ENCODE measurements around the gene A2ML1. TPM values are rescaled to one million over a fixed set of nuclear protein-coding genes. Genes with fewer than 3 reads are reported as not detected.
A peak's percentile ranks its signal among the peaks of the same experiment; 100 is the strongest.
"Not testable (repeated sequence)": the region's sequence is repeated elsewhere in the genome, so short reads cannot be mapped to it uniquely, and the experiment has no call there.

Gene A2ML1
- total and polyA plus RNA-seq, 7 experiments from 2014 or later: not detected

DNA sequence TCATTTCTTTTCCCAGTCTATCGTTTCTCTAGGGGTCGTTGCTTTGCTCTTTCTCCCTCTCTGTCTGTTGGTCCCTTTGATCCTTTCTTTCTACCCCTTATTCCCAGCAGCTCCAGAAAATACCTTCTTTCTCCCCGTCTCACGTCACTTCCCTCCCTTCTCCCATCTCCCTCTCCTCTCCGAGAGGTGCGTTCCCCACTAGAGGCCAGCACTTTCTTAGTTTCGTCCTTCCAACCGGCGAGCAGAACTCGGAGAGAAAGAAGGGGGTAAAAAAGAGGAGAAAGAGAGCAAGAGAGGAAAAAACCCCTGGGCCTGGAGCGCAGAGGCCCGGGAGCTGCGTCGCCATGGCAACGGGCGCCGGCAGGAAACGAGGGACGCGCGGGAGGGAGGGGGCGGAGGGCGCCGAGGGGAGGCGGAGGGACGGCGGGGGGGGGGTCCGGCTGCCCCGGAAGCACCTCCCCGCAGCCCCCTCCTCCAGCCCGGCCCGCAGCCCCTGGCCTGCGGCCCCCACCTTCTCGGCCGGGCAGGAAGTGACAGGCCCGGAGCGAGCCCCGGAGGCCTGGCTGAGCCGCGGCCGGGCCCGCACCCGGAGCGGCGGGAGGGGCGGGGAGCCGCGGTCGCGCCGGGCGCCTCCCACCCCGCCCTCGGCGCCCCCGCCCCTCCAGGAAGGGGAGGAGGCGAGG is 91.8 kb downstream of the A2ML1 start, which contains the start of gene PHC1:
Gene PHC1, plus strand, starts transcription at position 477 of the 683 bp plus-strand sequence. CDS start 3,169 bp downstream, outside the sequence.
- Mint-ChIP-seq H3K27me3 (peaks cover 0 to 16% (median 0%) of the 10 kb centered on the region in 5 donors), H3K4me3 (peak within 1 kb of the TSS in 9 of 10 donors; percentile 83 to 94 (median 89)), H3K27ac (peak within 1 kb of the TSS; percentile 83 to 98 (median 95)), H3K4me1 (peaks cover 7 to 20% (median 16%) of the 10 kb centered on the region in 7 donors)
- ChIA-PET CTCF (interaction anchor here (0.6 to 0.8 kb wide), 2 partner anchors 24 to 54 kb away, joined by 3 to 8 read pairs; no protein-coding TSS in a partner anchor), POLR2A (interaction anchor here (0.7 to 1.7 kb wide), 4 partner anchors 34 to 132 kb away, joined by 3 to 5 read pairs (median 3); partner anchors contain the start of gene M6PR)
- intact Hi-C loops (cut with micrococcal nuclease): loop anchor here (1.0 to 2.0 kb wide), 6 partner anchors 24 to 217 kb away; partner anchors contain the start of genes M6PR (in 1 of the 2) and RIMKLB (in 1 of the 2)
- H3K36me3 ChIP-seq (ENCODE audit: control insufficient read depth in 2 of 3, insufficient read depth in 3 of 3, low read length in 3 of 3); H3K9me3 ChIP-seq (ENCODE audit: control insufficient read depth in 2 of 3, low read length in 3 of 3); H3K36me3 Mint-ChIP-seq; H3K9me3 Mint-ChIP-seq; H3K27me3 ChIP-seq (ENCODE audit: control insufficient read depth in 2 of 2, insufficient read depth in 2 of 2, low read length in 2 of 2): not testable (repeated sequence)
- ATAC-seq (peak; percentile 82), DNase-seq (peak; percentile 65 to 77 (median 73))
- Histone ChIP-seq H3K4me1 (ENCODE audit: control insufficient read depth in 2 of 2, insufficient read depth in 2 of 2, low read length in 2 of 2) (peaks cover 14 to 25% of the 10 kb centered on the region in 2 donors), H3K4me3 (ENCODE audit: low read length) (peak within 1 kb of the TSS; percentile 73), H3K27ac (ENCODE audit: low read depth, low read length) (peak within 1 kb of the TSS; percentile 79)

- POLR2A ChIA-PET: interaction anchor here (0.6 to 1.7 kb wide), 4 partner anchors 33 to 127 kb away, joined by 3 to 5 read pairs (median 3); partner anchors contain the start of gene M6PR
- H3K4me1 ChIP-seq (ENCODE audit: control insufficient read depth in 2 of 2, insufficient read depth in 2 of 2, low read length in 2 of 2): peaks cover 14 to 25% of the 10 kb centered on the region in 2 donors
- H3K27ac Mint-ChIP-seq: no peak overlapping the region
- peak; percentile 83 for ATAC-seq
- H3K27me3 ChIP-seq (ENCODE audit: control insufficient read depth in 2 of 2, insufficient read depth in 2 of 2, low read length in 2 of 2): no peaks in the 10 kb centered on the region
- no peaks in the 10 kb centered on the region for H3K9me3 ChIP-seq (ENCODE audit: control insufficient read depth in 2 of 3, low read length in 3 of 3)
- H3K4me1 Mint-ChIP-seq: peaks cover 7 to 20% (median 16%) of the 10 kb centered on the region in 7 donors
- H3K36me3 Mint-ChIP-seq: peaks cover 0 to 9% (median 4%) of the 10 kb centered on the region in 5 donors
- peak overlapping the region; percentile 73 for H3K4me3 ChIP-seq (ENCODE audit: low read length)
- intact Hi-C loops (cut with micrococcal nuclease): loop anchor here (1.0 to 2.0 kb wide), 6 partner anchors 25 to 218 kb away; partner anchors contain the start of genes M6PR (in 1 of the 2) and RIMKLB (in 1 of the 2)
- H3K27me3 Mint-ChIP-seq: peaks cover 0 to 16% (median 0%) of the 10 kb centered on the region in 5 donors
- peaks cover 0 to 14% (median 0%) of the 10 kb centered on the region in 3 experiments for H3K36me3 ChIP-seq (ENCODE audit: control insufficient read depth in 2 of 3, insufficient read depth in 3 of 3, low read length in 3 of 3)
- CTCF ChIA-PET: no interaction called here
- H3K4me3 Mint-ChIP-seq: no peak overlapping the region
- peak; percentile 37 to 68 (median 60) for DNase-seq
- peak overlapping the region; percentile 79 for H3K27ac ChIP-seq (ENCODE audit: low read depth, low read length)
- H3K9me3 Mint-ChIP-seq: no peaks in the 10 kb centered on the region
Observed at GRCh38 chr12:8914716-8915526, 92.5 kb downstream of the A2ML1 start.

GRCh38 chr12:8916154-8916553 is 93.7 kb downstream of the A2ML1 start:
- intact Hi-C loops (cut with micrococcal nuclease): no loop called here

DNA sequence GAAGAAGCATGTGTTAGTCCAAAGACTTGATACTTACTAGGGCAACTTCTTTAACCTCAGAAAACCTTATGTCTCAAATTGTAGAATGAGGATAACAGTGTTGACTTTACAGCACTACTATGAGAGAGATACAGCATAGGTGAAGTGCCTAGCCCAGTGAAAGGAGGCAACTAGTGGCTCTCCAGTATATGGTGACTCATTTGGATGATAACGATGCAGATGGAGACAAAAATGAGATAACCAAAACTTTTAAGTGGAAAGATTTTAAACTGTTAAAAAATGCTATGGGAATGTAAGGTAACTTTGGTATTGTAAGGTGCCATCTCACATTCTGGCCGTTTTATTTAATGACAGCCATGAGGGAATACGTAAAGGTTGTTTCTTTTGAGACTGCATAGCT is 94.6 kb downstream of the A2ML1 start:
- Histone ChIP-seq H3K36me3 (ENCODE audit: control insufficient read depth in 2 of 3, insufficient read depth in 3 of 3, low read length in 3 of 3) (peaks cover 0 to 29% (median 0%) of the 10 kb centered on the region in 3 experiments), H3K27ac (ENCODE audit: low read depth, low read length) (no peak overlapping the region), H3K4me3 (ENCODE audit: low read length) (no peak overlapping the region), H3K4me1 (ENCODE audit: control insufficient read depth in 2 of 2, insufficient read depth in 2 of 2, low read length in 2 of 2) (peaks cover 14 to 25% of the 10 kb centered on the region in 2 donors), H3K27me3 (ENCODE audit: control insufficient read depth in 2 of 2, insufficient read depth in 2 of 2, low read length in 2 of 2) (no peaks in the 10 kb centered on the region), H3K9me3 (ENCODE audit: control insufficient read depth in 2 of 3, low read length in 3 of 3) (no peaks in the 10 kb centered on the region)
- intact Hi-C loops (cut with micrococcal nuclease): no loop called here
- no peak overlapping the region for H3K4me3 Mint-ChIP-seq
- peaks cover 0 to 10% (median 0%) of the 10 kb centered on the region in 5 donors for H3K27me3 Mint-ChIP-seq
- peaks cover 7 to 20% (median 16%) of the 10 kb centered on the region in 7 donors for H3K4me1 Mint-ChIP-seq
- H3K27ac Mint-ChIP-seq: no peak overlapping the region
- ATAC-seq (no peak), DNase-seq (no peak)
- CTCF ChIA-PET: interaction anchor here (1.3 to 3.1 kb wide), 2 partner anchors 44 to 132 kb away, joined by 4 to 14 read pairs; no protein-coding TSS in a partner anchor
- H3K36me3 Mint-ChIP-seq: peaks cover 5 to 18% (median 14%) of the 10 kb centered on the region in 5 donors
- H3K9me3 Mint-ChIP-seq: no peaks in the 10 kb centered on the region
- POLR2A ChIA-PET: interaction anchor here (1.0 kb wide), 1 partner anchor 32 kb away, joined by 3 read pairs; the partner anchor contains the start of gene M6PR

More at GRCh38 chr12:8916154-8916553, 93.7 kb downstream of the A2ML1 start:
- DNase-seq (no peak), ATAC-seq (no peak)
- Mint-ChIP-seq H3K27ac (no peak overlapping the region), H3K4me3 (no peak overlapping the region), H3K4me1 (peaks cover 7 to 20% (median 16%) of the 10 kb centered on the region in 7 donors), H3K9me3 (no peaks in the 10 kb centered on the region), H3K27me3 (peaks cover 0 to 16% (median 0%) of the 10 kb centered on the region in 5 donors), H3K36me3 (peaks cover 5 to 14% (median 10%) of the 10 kb centered on the region in 5 donors)
- Histone ChIP-seq H3K27ac (ENCODE audit: low read depth, low read length) (no peak overlapping the region), H3K4me3 (ENCODE audit: low read length) (no peak overlapping the region), H3K27me3 (ENCODE audit: control insufficient read depth in 2 of 2, insufficient read depth in 2 of 2, low read length in 2 of 2) (no peaks in the 10 kb centered on the region), H3K9me3 (ENCODE audit: control insufficient read depth in 2 of 3, low read length in 3 of 3) (no peaks in the 10 kb centered on the region), H3K36me3 (ENCODE audit: control insufficient read depth in 2 of 3, insufficient read depth in 3 of 3, low read length in 3 of 3) (peaks cover 0 to 21% (median 0%) of the 10 kb centered on the region in 3 experiments), H3K4me1 (ENCODE audit: control insufficient read depth in 2 of 2, insufficient read depth in 2 of 2, low read length in 2 of 2) (peaks cover 14 to 25% of the 10 kb centered on the region in 2 donors)
- ChIA-PET CTCF (interaction anchor here (0.6 kb wide), 1 partner anchor 11 kb away, joined by 3 read pairs; no protein-coding TSS in a partner anchor), POLR2A (interaction anchor here (0.6 kb wide), 1 partner anchor 960 kb away, joined by 3 read pairs; no protein-coding TSS in a partner anchor)

- no peaks in the 10 kb centered on the region for H3K9me3 ChIP-seq (ENCODE audit: control insufficient read depth in 2 of 3, low read length in 3 of 3)
- no peak overlapping the region for H3K4me3 ChIP-seq (ENCODE audit: low read length)
- peaks cover 14 to 25% of the 10 kb centered on the region in 2 donors for H3K4me1 ChIP-seq (ENCODE audit: control insufficient read depth in 2 of 2, insufficient read depth in 2 of 2, low read length in 2 of 2)
- Mint-ChIP-seq H3K36me3 (peaks cover 5 to 25% (median 19%) of the 10 kb centered on the region in 5 donors), H3K27me3 (peaks cover 0 to 7% (median 0%) of the 10 kb centered on the region in 5 donors), H3K9me3 (no peaks in the 10 kb centered on the region), H3K4me3 (no peak overlapping the region), H3K27ac (no peak overlapping the region), H3K4me1 (peaks cover 7 to 19% (median 15%) of the 10 kb centered on the region in 7 donors)
- H3K27me3 ChIP-seq (ENCODE audit: control insufficient read depth in 2 of 2, insufficient read depth in 2 of 2, low read length in 2 of 2): no peaks in the 10 kb centered on the region
- no peak for ATAC-seq
- no peak for DNase-seq
- POLR2A ChIA-PET: interaction anchor here (1.0 kb wide), 1 partner anchor 31 kb away, joined by 3 read pairs; the partner anchor contains the start of gene M6PR
- peaks cover 0 to 36% (median 0%) of the 10 kb centered on the region in 3 experiments for H3K36me3 ChIP-seq (ENCODE audit: control insufficient read depth in 2 of 3, insufficient read depth in 3 of 3, low read length in 3 of 3)
- intact Hi-C loops (cut with micrococcal nuclease): no loop called here
- no peak overlapping the region for H3K27ac ChIP-seq (ENCODE audit: low read depth, low read length)
- CTCF ChIA-PET: interaction anchor here (1.3 to 3.1 kb wide), 2 partner anchors 43 to 131 kb away, joined by 4 to 14 read pairs; no protein-coding TSS in a partner anchor
Observed at GRCh38 chr12:8917751-8918150, 95.3 kb downstream of the A2ML1 start.

- Histone ChIP-seq H3K4me1 (ENCODE audit: control insufficient read depth in 2 of 2, insufficient read depth in 2 of 2, low read length in 2 of 2) (peaks cover 13 to 14% of the 10 kb centered on the region in 2 donors), H3K36me3 (ENCODE audit: control insufficient read depth in 2 of 3, insufficient read depth in 3 of 3, low read length in 3 of 3) (peaks cover 0 to 51% (median 0%) of the 10 kb centered on the region in 3 experiments)
- H3K9me3 Mint-ChIP-seq; intact Hi-C loops (cut with micrococcal nuclease); H3K4me1 Mint-ChIP-seq; ATAC-seq; H3K4me3 Mint-ChIP-seq; H3K4me3 ChIP-seq (ENCODE audit: low read length); DNase-seq; H3K27ac ChIP-seq (ENCODE audit: low read depth, low read length); H3K27me3 Mint-ChIP-seq; H3K9me3 ChIP-seq (ENCODE audit: control insufficient read depth in 2 of 3, low read length in 3 of 3); POLR2A ChIA-PET; H3K27me3 ChIP-seq (ENCODE audit: control insufficient read depth in 2 of 2, insufficient read depth in 2 of 2, low read length in 2 of 2): not testable (repeated sequence)
- CTCF ChIA-PET: interaction anchor here (0.9 to 3.1 kb wide), 2 partner anchors 29 to 130 kb away, joined by 3 to 14 read pairs; no protein-coding TSS in a partner anchor
- Mint-ChIP-seq H3K36me3 (peaks cover 8 to 28% (median 21%) of the 10 kb centered on the region in 5 donors), H3K27ac (peak overlapping the region in 1 of 9 donors; percentile 9)
Observed at GRCh38 chr12:8919643-8920042, 97.2 kb downstream of the A2ML1 start.

Measured in naive thymus-derived CD4-positive, alpha-beta T cell (primary cell).